PC-9 (cell line): ENCODE measurements around the gene ICA1.

ENCODE experiments used
- EZH2 ChIP-seq: fragments of 200-600 bp; sonication (generic); IDR thresholded peaks from 2 replicates; pipeline ENCODE4 v1.8.0; 2017; ENCODE audit warnings: antibody characterized with exemption, low read depth
- TF ChIP-seq, protein P1 (sequence below): fragments of 200-600 bp; sonication (generic); conservative IDR thresholded peaks from 2 replicates; pipeline ENCODE4 v1.6.1; 2017; ENCODE audit warnings: mixed run types, antibody characterized with exemption, mild to moderate bottlenecking, moderate library complexity

DNA sequence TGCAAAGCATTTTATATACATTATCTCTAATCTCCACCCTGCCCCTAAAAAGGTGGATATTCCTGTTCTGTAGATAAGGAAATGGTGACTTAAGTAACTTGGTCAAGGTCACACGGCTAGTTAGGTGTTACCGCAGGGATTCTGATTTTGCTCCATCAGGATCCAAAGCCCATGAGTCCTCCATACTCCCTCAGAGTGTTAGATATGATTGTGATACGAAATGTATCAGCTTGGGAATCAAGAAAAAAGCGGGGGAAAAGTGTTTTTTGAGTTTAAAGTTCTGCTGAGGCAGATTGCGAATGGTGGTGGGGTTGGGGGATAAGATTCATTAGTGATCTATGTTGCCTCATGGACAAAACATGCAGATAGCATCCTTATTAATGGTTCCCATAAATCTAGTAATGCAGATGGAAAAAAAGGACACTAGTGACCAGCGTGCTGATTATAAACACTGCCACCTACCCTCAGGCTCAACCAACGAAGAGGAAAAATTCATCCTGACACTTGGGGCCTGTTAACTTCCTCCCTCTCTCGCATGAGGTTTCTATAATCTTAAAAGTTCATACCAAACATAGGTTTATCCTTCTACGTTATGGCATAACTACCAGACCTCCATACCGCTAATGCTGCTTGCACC lies 2.3 kb downstream of the ICA1 start:
- TF ChIP-seq, protein P1, sequence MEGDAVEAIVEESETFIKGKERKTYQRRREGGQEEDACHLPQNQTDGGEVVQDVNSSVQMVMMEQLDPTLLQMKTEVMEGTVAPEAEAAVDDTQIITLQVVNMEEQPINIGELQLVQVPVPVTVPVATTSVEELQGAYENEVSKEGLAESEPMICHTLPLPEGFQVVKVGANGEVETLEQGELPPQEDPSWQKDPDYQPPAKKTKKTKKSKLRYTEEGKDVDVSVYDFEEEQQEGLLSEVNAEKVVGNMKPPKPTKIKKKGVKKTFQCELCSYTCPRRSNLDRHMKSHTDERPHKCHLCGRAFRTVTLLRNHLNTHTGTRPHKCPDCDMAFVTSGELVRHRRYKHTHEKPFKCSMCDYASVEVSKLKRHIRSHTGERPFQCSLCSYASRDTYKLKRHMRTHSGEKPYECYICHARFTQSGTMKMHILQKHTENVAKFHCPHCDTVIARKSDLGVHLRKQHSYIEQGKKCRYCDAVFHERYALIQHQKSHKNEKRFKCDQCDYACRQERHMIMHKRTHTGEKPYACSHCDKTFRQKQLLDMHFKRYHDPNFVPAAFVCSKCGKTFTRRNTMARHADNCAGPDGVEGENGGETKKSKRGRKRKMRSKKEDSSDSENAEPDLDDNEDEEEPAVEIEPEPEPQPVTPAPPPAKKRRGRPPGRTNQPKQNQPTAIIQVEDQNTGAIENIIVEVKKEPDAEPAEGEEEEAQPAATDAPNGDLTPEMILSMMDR: no peak
- no peak for TF ChIP-seq EZH2
